Fibroblast of the aortic adventitia (primary cell): ENCODE results near the gene DRC7. TPM values are rescaled to one million over a fixed set of nuclear protein-coding genes. Genes with fewer than 3 reads are reported as not detected.
"Not testable (repeated sequence)": the region's sequence is repeated elsewhere in the genome, so short reads cannot be mapped to it uniquely, and the experiment has no call there.

Experiments
- DNase-seq: peaks from one replicate; pipeline ENCODE4 v3.0.0-alpha.2; 2010; ENCODE audit warnings: low read depth
- H3K4me3 ChIP-seq: 2 replicates; pipeline ENCODE4 v1.5.1; 2011; ENCODE audit warnings: low read depth, mild to moderate bottlenecking, control low read depth, low read length, moderate library complexity
- total RNA-seq: library from RNA; depleted of rRNA; stranded (reverse); fragments of >200 nt; gene quantifications from 2 replicates; pipeline ENCODE4 v1.2.3, GENCODE V29; 2012; ENCODE audit warnings: low replicate concordance
- TF ChIP-seq, protein P1 (sequence below): IDR thresholded peaks from 2 replicates; pipeline ENCODE4 v1.5.1; 2011; ENCODE audit warnings: mild to moderate bottlenecking, low read length, control low read depth, inconsistent platforms; ENCODE audit not compliant: insufficient read depth

The DRC7 gene
- total RNA-seq, 1 donor, result 0.09 TPM

- TF ChIP-seq, protein P1, sequence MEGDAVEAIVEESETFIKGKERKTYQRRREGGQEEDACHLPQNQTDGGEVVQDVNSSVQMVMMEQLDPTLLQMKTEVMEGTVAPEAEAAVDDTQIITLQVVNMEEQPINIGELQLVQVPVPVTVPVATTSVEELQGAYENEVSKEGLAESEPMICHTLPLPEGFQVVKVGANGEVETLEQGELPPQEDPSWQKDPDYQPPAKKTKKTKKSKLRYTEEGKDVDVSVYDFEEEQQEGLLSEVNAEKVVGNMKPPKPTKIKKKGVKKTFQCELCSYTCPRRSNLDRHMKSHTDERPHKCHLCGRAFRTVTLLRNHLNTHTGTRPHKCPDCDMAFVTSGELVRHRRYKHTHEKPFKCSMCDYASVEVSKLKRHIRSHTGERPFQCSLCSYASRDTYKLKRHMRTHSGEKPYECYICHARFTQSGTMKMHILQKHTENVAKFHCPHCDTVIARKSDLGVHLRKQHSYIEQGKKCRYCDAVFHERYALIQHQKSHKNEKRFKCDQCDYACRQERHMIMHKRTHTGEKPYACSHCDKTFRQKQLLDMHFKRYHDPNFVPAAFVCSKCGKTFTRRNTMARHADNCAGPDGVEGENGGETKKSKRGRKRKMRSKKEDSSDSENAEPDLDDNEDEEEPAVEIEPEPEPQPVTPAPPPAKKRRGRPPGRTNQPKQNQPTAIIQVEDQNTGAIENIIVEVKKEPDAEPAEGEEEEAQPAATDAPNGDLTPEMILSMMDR, result no peak
- H3K4me3 ChIP-seq, result no peak overlapping the region
- DNase-seq, result no peak
Measured at GRCh38 chr16:57771141-57771785, 76.7 kb downstream of the DRC7 start.

- TF ChIP-seq, protein P1, result no peak
- no peak overlapping the region for H3K4me3 ChIP-seq
- no peak for DNase-seq
Measured at GRCh38 chr16:57773019-57773418, 78.4 kb downstream of the DRC7 start.

GRCh38 chr16:57773655-57774295 lies 79.2 kb downstream of the DRC7 start:
- H3K4me3 ChIP-seq, result no peak overlapping the region
- TF ChIP-seq, protein P1, result no peak
- no peak for DNase-seq

DNA sequence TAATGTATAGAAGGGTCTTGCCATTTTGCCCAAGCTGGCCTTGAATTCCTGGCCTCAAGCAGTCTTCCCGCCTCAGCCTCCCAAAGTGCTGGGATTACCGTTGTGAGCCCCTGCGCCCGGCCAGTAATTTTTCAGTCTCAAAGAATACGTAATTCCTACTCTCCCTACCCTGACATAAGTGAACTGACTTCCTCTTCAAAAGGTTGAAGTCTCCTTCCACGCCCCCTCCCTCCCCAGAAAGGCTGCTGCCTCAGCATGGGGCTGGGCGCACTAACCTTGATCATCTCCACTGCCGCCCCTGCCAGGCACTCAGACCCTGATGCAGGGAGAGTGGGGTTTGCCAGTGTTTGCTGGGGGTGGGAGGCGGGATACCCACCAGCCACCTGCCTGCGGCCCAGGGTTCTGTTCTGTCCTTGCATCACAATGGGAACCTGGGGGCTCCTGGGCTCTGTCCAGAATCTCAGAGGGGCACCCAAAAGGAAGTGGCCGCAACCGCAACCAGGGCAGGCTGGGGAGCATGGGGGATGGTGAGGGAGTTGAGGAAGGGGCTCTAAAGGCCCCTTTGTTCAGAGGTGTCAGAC lies 80.2 kb downstream of the DRC7 start:
- TF ChIP-seq, protein P1, result no peak

DNA sequence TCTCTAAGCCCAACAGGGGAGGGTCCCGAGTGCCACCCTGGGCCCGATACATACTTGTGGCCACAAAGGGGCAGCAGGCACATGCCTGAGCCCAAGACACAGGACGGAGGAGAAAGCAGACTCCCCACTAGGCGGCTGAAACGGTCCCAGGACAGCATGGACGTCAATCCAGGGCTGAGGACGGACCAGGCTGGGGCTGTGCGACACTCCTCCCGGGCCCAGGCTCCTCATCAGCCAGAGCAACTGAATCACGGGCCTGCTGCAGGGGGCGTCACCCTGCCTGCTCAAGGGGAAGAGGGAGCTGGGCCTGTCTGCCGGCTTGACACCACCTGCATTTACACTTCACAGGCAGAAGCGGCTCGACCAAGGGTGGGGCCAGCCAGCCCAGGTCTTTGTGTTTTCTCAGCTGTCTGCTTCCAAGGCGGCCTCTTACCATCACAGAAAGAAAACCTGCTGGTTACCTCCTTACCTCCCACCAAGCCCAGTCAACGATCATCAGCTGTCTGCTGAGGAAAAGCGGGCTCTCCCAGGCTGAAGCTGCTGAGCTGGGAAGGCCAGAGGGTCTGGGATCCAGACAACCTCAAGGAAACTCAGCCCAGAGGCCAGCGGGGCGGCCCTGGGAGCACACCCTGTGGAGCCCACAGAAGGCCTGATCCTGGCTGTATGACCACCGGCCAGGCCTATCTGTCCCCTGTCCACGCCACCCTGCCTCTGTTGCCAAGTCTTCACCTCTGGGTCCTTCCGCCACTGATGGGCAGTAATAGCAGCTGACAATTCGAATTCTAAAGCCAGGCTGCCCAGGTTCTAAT lies 81.3 kb downstream of the DRC7 start:
- TF ChIP-seq, protein P1, result no peak
- H3K4me3 ChIP-seq, result no peak overlapping the region
- DNase-seq, result no peak

More for the DNA sequence above, 80.2 kb downstream of the DRC7 start:
- DNase-seq, result no peak
- no peak overlapping the region for H3K4me3 ChIP-seq

DNA sequence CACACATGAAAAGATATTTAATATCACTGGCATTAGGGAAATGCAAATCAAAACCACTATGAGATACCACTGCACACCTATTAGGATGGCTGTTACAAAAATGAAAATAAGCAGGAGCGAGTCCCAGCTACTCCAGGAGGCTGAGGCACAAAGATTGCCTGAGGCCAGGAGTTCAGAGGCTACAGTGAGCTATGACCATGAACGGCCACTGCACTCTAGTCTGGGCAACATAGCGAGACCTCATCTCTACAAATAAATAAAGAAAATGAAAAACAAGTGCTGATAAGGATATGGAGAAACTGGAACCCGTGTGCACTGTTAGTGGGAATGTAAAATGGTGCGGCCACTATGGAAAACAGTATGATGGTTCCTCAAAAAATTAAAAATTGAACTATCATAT lies 84.1 kb downstream of the DRC7 start:
- no peak overlapping the region for H3K4me3 ChIP-seq
- no peak for DNase-seq
- TF ChIP-seq, protein P1, result no peak

- DNase-seq, H3K4me3 ChIP-seq: not testable (repeated sequence)
Measured at GRCh38 chr16:57779836-57780235, 85.2 kb downstream of the DRC7 start.
